ENCODE data around the gene ITK.

DNA sequence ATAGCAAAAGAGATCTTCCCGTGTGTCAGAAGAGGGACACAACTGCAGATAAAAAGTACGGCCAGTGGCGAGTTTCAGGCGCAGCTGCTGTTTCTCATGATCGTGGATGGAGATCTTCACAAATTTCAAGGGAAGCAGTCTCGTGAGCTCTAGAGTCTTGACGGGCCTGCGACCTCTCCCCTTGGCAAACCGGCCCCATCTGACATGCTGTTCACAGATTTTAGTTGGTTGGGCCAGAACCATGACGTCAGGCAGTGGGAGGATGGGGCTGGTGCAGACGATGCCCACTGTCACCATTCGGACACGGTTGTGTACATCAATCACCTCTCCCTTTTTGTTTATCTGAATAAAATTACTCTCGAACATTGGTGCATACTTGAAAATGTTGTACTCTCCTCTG is 15.0 kb upstream of the ITK start:
- TF ChIP-seq, protein P1, sequence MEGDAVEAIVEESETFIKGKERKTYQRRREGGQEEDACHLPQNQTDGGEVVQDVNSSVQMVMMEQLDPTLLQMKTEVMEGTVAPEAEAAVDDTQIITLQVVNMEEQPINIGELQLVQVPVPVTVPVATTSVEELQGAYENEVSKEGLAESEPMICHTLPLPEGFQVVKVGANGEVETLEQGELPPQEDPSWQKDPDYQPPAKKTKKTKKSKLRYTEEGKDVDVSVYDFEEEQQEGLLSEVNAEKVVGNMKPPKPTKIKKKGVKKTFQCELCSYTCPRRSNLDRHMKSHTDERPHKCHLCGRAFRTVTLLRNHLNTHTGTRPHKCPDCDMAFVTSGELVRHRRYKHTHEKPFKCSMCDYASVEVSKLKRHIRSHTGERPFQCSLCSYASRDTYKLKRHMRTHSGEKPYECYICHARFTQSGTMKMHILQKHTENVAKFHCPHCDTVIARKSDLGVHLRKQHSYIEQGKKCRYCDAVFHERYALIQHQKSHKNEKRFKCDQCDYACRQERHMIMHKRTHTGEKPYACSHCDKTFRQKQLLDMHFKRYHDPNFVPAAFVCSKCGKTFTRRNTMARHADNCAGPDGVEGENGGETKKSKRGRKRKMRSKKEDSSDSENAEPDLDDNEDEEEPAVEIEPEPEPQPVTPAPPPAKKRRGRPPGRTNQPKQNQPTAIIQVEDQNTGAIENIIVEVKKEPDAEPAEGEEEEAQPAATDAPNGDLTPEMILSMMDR (IDR thresholded peaks at IDR 0.05), result no peak
- no peak for TF ChIP-seq POLR2A (IDR thresholded peaks at IDR 0.05)
